ENCODE measurements around the gene MYO15A.

MYO15A gene

DNA sequence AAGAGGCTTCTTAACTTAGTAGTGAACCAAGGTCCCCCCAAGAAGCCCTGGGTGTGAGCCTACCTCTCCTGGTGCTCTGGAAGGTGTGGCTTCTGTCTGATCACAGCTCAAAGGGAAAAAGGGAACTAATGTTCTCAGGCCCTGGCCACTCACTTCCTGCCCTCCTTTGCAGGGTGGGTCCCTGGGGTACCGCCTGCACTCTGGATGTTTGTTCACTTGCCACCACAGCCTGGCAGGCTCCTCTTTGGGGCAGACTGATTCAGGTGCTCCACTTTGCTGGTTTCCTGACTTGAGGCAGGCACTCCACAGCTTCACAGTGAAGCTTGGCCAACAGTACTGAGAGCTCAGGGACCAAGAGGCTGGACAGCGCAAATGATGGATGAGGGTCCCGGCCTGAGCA, 5.9 kb upstream of the MYO15A start:
- no peak for DNase-seq

DNA sequence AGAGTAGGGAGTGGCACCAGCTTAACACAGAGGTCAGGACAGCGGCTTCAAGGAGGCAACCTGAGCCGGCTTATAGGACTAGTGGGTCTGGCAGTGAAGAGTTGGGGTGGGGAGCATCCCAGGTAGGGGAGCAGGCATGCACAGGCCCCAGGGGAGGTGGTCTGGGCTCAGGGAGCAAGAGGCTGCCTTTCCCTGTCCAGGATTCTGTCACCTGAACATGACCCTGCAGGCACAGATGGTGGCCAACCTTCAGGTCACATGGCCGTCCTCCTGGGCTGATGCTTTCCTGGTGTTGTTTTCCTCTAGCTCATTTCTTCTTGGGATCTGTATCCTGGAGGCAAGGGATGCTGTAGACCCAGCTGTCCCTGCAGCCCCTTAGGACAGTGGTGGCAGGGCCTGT, 3.5 kb upstream of the MYO15A start:
- DNase-seq = no peak

DNA sequence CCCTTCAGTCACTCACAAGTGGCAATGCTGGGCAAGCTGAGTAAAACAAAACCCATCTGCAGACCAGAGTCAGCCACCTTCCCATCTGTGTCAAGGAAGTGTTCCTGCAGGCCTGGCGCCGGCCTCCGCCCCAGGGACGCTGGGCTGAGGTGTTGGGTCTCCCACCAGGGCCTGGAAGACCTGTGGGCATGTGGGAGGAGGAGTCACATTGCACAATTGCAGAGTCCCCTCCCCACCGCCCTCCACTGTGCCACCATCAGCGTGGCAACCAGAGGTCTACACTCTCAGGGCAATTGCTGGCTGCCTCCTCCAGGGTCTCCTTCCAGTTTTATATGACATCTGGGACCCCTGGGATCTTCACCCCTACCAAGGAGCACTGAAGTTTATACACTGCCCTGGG, 3.0 kb upstream of the MYO15A start:
- DNase-seq = no peak

DNA sequence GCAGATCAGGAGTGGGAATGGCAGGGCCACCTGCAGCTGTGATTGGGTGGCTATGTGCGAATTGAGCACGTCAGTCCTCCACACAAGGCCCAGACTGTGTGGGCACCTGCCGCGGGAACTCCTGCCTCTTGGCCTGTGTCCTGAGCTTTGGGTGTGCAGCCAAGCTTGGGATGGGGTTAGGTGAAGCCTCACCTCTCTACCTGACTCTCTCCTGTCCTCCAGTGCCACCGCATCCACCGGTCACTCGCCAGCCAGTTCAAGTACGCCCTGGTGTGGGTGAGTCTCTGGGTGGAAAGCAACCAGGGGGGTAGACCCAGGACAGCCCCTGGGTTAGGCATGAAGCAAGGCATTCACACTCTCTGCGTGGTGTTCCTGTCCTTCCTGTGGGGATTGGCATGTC, 2.3 kb upstream of the MYO15A start:
- DNase-seq = no peak

DNA sequence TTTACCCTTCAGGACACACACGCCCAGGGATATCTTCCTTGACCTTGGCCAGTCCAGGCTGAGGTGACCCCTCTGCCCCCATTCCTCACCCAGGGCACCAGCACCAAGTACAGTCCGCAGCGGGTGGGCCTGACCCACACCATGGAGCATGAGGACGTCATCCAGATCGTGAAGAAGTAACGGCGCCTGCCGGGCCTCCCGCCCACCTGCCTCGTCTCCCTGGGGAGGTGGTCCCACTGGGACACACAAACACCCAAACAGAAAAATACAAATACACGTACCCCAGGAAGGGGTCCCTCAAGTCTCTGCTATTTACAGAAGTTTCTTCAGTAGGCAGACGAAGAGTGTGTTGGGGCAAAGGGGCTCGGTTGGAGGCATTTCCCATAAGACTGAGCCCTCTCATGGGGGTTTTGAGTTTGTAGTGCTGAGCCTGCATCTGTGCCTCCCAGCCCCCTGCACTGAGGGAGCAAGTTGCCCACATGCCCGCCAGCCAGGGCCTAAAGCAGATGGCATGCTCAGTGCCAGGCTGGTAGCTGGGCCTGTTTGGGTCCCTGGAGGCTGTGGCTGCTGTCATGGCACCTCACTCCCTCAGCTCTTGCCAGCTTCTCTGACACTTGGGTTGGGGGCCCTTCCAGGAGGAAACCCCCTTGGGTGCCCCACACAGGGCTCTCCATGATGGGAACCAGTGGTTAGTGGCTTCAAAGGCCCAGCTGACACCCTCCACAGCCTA, 1.3 kb upstream of the MYO15A start:
- DNase-seq = no peak

DNA sequence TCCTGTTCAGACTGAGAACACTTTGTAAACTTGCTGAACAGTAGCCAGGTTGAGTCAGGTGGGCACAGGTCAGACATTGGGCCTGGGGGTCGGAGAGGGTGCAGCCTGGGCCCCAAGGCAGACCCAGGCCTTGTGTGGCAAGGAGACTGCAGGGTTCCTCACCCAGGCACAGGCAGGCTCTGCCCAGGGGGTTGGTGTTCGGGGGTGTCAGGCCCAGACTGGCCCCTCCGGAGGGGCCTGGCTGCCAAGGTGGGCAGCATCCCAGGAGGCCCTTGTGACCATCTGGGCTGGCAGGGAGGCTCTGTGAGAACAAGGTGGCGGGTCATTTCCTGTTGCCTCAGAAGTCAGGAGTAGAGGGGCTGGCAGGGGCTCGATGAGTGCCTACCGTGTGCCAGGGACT, 585 bp upstream of the MYO15A start:
- no peak for DNase-seq

DNA sequence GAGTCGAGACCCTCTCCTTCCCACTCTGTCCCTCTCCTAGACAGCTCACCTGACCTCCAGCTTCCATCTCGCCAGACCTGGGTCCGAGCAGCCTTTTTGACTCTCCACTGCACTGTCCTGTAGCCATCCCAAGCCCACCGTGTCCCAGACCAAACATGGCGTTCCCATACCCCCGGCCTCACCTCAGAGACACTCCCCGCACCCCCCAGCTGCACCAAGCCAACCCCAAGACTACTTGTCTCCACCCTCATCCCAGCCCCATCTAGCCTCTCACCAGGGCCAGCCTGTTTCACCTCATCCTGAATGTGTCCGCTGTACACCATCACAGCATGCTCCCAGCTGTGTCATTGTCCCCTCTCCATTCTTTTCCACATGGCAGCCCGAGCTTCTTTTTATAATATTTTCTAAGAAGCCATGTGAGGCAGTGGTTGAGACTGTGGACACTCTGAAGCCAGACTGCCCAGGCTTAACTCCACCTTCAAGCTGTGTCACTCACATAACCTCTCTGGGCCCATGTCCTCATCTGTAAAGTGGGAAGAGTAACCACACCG, 1.5 kb downstream of the MYO15A start:
- no peak for DNase-seq

DNA sequence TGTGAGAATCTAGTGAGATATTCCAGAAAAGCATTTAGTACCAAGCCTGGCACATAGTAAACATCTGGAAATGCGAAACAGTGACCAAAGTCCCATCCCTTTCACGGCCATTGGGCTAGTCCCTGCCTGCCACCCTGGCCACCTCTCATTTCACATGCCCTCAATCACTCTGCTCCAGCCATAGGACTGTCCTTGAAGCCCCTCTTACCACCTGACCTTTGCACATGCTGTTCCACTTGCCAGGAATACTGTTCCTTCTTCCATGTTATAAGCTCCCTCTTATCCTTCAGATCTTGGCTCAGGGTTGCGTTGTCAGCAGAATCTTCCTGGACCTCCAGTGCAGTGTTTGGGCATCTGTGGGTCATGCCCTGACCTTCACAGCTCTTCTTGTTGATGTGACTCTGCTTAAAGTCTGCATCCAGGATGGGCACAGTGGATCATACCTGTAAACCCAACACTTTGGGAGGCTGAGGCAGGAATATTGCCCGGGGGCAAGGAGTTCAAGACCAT, 2.1 kb downstream of the MYO15A start:
- DNase-seq = no peak

DNA sequence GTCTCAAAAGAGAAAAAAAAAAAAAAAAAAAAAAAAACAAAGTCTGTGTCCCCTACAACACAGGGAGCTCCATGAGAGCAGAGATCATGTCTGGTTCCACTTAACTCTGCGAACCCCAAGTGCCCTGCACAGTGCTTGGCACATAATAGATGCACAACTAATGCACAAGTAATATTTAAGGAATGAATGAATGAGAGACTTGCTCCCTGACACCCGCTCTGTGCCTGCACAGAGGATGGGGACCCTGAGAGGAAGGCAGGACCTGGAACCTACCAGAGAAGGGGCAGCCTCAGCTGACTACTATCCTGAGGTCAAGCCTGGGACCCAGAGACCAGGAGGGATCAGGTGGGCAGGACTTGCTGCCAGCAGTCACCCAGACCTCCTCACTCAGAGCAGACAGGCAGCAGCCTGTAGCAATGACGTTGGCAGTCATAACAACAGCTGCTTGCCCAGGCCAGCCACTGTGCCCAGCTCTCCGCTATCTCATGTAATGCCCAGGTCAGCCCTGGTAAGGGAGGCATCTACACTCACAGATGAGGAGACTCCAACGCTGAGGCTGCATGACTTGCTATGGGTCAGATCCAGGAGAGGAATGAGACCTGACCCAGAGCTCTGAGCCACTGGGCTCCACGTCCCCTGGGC, 2.9 kb downstream of the MYO15A start:
- no peak for DNase-seq

DNA sequence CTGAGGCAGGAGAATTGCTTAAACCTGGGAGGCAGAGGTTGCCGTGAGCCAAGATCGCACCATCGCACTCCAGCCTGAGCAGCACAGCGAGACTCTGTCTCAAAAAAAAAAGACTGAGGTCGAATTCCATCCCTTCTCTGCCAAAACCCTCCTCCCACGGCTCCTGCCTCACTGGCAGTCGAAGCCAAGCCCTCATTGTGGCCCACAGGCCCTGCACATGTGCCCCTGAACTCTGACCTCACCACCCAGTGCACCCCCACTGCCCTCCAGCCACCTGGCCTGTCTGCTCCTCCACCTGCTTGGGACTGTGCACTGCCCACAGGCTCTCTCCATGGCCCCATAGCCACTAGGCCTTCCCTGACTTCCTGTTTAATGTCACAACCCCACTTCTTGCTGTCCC, 7.0 kb downstream of the MYO15A start:
- DNase-seq = no peak

DNA sequence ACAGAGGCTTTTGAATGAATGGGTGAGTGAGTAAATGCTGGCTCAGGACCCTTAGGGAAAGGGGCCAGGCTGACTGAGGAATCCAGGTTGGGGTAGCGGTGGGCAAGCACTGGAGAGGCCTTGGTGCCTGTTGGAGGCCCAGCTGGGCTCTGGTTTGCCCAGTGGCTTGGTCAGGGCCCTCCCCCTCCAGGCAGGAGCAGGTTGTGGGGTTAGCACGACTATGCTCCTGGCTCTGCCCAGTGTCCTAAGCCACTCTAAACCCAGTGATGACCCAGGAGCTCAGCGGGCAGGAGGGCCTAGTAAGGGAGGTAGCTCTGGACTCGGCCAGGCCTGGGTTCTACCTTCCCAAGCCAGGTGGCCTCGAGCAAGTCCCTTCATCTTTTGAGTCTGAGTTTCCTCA, 7.5 kb downstream of the MYO15A start:
- no peak for DNase-seq

DNA sequence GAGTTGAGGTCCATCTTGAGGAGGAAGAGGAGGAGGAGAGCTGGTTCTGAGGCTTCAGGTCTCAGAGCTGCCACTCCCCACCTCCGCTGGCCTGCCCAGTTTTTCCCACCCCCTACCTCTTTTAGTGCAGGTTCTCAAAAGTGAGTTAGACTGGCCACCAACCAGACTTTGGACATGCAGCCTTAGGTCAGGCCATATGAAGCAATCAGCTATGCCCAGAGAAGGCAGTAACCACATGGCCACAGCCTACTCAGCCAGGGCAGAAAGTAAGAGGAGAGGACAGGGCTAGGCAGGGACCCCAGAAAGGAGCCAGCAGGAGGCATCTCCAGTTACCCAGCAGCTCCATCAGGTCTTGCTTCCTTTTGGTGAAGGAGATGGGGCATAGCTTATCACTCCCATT, 9.0 kb downstream of the MYO15A start:
- no peak for DNase-seq

DNA sequence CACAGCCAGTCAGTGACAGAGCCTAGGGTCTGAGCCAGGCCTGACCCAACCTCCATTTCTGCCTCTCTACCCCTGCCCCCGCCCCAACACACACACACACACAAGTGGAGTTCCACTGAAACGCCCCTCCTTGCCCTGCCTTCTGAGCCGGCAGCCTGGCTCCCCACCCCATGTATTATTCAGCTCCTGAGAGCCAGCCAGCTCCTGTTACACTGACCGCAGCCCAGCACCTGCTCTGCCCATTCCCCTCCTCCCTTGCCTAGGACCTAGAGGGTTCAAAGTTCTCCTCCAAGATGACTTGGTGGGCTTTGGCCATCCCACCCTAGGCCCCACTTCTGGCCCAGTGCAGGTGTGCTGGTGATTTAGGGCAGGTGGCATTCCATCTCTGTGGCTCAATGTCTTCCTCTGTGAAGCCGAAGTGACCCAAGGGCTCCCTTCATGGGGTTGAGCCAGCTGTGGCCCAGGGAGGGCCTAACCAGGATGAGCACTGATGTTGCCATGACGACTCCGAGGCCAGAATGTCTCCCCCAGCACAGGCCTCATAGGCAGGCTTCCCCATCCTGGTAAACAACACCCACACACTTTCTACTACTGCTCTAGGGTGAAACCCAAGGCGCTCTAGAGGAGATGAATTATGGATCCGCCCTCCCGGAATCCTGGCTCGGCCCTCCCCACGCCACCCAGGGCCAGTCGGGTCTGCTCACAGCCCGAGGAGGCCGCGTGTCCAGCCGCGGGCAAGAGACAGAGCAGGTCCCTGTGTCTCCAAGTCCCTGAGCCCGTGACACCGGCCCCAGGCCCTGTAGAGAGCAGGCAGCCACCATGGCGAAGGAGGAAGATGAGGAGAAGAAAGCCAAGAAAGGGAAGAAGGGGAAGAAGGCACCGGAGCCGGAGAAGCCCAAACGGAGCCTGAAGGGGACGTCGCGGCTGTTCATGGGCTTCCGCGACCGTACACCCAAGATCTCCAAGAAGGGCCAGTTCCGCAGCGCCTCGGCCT, 9.7 kb downstream of the MYO15A start:
- no peak for DNase-seq

DNA sequence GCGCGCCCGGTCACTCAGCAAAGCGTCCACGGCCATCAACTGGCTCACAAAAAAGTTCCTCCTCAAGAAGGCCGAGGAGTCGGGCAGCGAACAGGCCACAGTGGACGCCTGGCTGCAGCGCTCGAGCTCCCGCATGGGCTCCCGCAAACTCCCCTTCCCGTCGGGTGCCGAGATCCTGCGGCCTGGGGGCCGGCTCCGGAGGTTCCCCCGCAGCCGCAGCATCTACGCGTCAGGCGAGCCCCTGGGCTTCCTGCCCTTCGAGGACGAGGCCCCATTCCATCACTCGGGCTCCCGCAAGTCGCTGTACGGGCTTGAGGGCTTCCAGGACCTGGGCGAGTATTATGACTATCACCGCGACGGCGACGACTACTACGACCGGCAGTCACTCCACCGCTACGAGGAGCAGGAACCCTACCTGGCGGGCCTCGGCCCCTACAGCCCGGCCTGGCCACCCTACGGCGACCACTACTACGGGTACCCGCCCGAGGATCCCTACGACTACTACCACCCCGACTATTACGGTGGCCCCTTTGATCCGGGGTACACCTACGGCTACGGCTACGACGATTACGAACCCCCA, 10.7 kb downstream of the MYO15A start:
- DNase-seq = no peak

DNA sequence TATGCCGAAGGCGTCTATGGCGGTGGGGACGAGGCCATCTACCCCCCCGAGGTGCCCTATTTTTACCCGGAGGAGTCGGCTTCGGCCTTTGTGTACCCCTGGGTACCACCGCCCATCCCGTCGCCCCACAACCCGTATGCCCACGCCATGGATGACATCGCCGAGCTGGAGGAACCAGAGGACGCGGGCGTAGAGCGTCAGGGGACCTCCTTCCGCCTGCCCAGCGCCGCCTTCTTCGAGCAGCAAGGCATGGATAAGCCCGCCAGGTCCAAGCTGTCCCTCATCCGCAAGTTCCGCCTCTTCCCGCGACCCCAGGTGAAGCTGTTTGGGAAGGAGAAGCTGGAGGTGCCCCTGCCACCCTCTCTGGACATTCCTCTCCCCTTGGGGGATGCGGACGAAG, 11.4 kb downstream of the MYO15A start:
- no peak for DNase-seq

DNA sequence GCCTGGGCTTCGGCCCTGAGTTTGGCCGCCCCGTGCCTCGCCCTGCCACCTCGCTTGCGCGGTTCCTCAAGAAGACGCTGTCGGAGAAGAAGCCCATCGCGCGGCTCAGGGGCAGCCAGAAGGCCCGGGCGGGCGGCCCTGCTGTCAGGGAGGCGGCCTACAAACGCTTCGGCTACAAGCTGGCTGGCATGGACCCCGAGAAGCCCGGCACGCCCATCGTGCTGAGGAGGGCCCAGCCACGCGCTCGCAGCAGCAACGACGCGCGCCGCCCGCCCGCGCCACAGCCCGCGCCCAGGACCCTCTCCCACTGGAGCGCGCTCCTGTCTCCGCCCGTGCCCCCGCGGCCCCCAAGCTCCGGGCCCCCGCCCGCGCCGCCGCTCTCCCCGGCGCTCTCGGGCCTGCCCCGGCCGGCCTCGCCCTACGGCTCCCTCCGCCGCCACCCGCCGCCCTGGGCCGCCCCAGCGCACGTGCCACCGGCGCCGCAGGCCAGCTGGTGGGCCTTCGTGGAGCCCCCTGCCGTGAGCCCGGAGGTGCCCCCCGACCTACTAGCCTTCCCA, 12.0 kb downstream of the MYO15A start:
- no peak for DNase-seq

DNA sequence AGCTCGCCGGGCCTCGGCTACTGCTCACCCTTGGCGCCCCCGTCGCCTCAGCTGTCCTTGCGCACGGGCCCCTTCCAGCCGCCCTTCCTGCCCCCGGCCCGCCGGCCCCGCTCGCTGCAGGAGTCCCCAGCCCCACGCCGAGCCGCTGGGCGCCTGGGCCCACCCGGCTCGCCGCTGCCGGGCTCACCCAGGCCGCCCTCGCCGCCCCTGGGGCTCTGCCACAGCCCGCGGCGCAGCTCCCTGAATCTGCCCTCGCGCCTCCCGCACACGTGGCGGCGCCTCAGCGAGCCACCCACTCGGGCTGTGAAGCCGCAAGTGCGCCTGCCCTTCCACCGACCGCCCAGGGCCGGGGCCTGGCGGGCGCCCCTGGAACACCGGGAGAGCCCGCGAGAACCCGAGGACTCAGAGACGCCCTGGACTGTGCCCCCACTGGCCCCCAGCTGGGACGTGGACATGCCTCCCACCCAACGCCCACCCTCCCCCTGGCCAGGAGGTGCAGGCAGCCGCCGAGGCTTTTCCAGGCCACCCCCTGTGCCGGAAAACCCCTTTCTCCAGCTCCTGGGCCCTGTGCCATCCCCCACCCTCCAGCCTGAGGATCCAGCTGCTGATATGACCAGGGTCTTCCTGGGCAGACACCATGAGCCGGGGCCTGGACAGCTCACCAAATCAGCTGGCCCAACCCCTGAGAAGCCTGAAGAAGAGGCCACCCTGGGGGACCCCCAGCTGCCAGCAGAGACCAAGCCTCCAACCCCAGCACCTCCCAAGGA, 12.8 kb downstream of the MYO15A start:
- DNase-seq = no peak

DNA sequence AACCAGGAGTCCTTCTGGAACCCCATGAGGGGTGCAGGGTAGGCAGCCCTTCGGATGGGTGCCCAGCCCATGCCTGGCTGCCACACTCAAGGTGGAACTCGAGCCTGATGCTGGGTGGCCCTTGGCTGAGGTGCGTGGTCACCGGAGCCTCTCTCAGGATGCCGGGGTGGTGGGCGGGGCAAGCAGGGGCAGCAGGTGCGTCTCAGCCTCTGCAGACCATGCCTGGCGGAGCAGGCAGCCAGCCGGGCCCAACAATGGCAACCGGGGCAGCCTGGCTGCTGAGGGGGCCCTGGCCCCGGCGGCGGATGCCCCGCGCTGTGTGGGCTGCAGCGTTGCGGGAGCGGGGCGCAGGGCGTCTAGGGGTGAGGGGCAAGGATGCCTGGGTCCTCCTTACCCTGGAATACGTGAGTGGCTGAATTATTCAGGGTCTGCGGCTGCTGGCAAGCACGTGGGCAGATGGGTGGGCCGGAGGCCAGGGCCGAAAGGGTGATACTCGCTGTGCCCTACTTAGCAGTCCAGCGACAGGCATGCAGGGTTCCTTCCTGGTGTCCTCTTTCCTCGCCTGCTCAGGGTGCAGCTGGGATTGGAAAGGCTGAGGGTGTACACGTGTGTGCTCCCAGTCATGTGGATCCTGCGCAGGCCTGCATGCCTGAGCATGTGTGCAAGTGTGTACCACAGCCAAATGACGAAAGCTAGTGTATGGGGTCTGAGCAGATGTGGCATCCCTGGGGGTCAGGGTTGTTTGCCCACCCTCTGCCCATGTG, 14.6 kb downstream of the MYO15A start:
- no peak for DNase-seq

DNA sequence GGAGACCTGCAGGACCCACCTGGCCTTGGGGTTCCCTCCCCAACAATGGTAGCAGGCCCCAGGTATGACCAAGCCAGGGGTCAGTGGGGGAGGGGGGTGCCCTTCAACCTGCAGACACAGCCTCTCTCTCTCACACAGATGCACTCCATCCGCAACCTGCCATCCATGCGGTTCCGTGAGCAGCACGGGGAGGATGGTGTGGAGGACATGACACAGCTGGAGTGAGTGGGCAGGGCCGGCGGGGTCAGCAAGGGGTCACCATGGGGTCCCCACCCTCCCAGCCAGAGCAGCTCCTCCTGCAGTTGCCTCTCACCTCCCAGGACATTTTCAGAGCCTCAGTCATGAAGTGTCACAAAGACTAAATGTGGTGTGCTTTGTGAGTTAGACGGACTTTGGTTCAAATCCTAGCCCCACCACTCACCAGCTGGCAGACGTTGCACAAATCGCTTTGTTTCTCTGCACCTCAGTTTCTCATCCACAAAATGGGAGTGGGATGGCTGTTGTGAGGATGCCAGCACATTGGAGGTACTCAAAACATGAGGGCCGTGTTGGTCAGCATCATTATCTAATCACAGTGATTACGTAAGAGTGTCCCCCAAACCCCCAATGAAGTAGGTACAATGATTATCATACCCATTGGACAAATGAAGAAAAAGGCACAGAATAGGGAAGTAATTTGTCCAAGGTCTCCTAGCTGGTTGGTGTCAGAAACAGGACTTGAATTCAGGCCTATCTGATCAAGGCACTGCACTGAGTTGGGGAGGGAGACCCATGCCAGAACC, 16.0 kb downstream of the MYO15A start:
- DNase-seq = no peak

DNA sequence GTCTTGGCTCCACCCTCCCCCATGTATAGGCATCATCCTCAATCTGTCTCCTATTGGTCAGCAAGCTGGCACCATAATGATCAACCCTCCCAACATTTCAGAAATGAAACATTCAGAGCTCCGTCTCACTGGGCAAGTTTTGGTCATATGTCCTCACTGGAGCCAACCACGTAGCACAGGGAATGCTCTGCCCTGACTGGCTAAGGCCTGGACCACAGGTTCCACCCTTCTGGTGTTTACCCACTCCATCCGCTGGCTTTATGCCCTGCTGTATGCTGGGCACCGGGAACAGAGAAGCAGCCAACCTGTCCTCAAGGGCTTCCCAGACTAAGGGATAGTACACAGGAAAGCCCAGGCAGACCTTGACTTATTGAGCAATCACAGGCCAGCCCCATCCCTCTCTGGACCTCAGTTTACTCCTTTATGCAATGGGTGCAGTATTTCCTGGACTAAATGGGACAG, 20.5 kb downstream of the MYO15A start:
- no peak for DNase-seq

Data from T1000 (cell line).